Ascending aorta (tissue), 2 donors: ENCODE data around the gene ITPK1. TPM values are rescaled to one million over a fixed set of nuclear protein-coding genes. Genes with fewer than 3 reads are reported as not detected.
"Not testable (repeated sequence)": the region's sequence is repeated elsewhere in the genome, so short reads cannot be mapped to it uniquely, and the experiment has no call there.

Source experiments
- DNase-seq, 2 donors: peaks; one replicate each; pipeline ENCODE4 v3.0.0-alpha.2; 2019; ENCODE audit warnings: low spot score in 2 of 2
- H3K27ac ChIP-seq, 2 donors: fragments of 200-600 bp; sonication (generic); one replicate each; pipeline ENCODE4 v1.5.1; 2016 to 2017; ENCODE audit warnings: mild to moderate bottlenecking in 1 of 2
- H3K27me3 ChIP-seq: fragments of 200-600 bp; sonication (generic); one replicate; pipeline ENCODE4 v1.5.1; 2017
- H3K36me3 ChIP-seq, 2 donors: fragments of 200-600 bp; sonication (generic); one replicate each; pipeline ENCODE4 v1.5.1; 2016
- H3K4me1 ChIP-seq, 2 donors: fragments of 200-600 bp; sonication (generic); one replicate each; pipeline ENCODE4 v1.5.1; 2016 to 2017; ENCODE audit warnings: mild to moderate bottlenecking in 1 of 2
- H3K4me3 ChIP-seq, 2 donors: fragments of 200-600 bp; sonication (generic); one replicate each; pipeline ENCODE4 v1.5.1; 2016 to 2017; ENCODE audit warnings: mild to moderate bottlenecking in 1 of 2
- H3K9me3 ChIP-seq, 2 donors: fragments of 200-600 bp; sonication (generic); one replicate each; pipeline ENCODE4 v1.5.1; 2016
- intact Hi-C: fragments of 100-400 bp; cut with DNase I; formaldehyde crosslinking; loops from one replicate; pipeline ENCODE4 v1.15.1; 2023
- total RNA-seq: library from RNA; depleted of rRNA; stranded (reverse); fragments of >200 nt; gene quantifications from one replicate; pipeline ENCODE4 v1.1.0, GENCODE V29; 2016
- TF ChIP-seq, protein P1 (sequence below), 3 experiments: fragments of 200-600 bp in 2 of 3; fragments of 450-650 bp in 1 of 3; sonication (generic) in 2 of 3; IDR thresholded peaks; one replicate each; pipeline ENCODE4 v1.5.1; 2016 to 2019; ENCODE audit warnings: antibody characterized with exemption in 3 of 3, mild to moderate bottlenecking in 1 of 3, moderate library complexity in 1 of 3

The ITPK1 gene
- total RNA-seq, 1 donor from 2014 or later: 85.3 TPM

DNA sequence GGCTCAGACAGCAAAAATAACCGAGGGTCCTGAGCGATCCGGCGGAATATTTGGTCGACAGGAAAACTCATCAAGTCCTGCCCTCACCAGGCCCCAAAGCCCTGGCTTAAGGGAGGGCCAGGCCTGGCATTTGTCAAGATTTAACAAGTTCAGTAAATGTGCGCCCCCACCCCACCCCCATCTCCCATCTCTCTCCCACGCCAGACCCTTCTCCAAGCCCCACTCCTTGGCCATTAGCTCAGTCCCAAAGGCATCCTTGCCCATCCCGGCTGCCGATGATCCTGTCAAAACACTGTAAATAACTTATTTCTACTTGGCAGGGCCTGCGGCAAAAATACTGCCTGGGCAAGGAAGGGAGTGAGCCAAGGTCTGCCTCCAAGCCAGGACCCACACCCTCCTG, 52.8 kb downstream of the ITPK1 start:
- TF ChIP-seq, protein P1, sequence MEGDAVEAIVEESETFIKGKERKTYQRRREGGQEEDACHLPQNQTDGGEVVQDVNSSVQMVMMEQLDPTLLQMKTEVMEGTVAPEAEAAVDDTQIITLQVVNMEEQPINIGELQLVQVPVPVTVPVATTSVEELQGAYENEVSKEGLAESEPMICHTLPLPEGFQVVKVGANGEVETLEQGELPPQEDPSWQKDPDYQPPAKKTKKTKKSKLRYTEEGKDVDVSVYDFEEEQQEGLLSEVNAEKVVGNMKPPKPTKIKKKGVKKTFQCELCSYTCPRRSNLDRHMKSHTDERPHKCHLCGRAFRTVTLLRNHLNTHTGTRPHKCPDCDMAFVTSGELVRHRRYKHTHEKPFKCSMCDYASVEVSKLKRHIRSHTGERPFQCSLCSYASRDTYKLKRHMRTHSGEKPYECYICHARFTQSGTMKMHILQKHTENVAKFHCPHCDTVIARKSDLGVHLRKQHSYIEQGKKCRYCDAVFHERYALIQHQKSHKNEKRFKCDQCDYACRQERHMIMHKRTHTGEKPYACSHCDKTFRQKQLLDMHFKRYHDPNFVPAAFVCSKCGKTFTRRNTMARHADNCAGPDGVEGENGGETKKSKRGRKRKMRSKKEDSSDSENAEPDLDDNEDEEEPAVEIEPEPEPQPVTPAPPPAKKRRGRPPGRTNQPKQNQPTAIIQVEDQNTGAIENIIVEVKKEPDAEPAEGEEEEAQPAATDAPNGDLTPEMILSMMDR (IDR thresholded peaks at IDR 0.05): no peak
- DNase-seq: no peak
- Histone ChIP-seq H3K27me3 (no peaks in the 10 kb centered on the region), H3K4me3 (no peak overlapping the region), H3K36me3 (no peaks in the 10 kb centered on the region), H3K9me3 (no peaks in the 10 kb centered on the region), H3K27ac (peak overlapping the region; percentile 63 to 74), H3K4me1 (peaks cover 3 to 38% of the 10 kb centered on the region in 2 donors)
- intact Hi-C loops: no loop called here

DNA sequence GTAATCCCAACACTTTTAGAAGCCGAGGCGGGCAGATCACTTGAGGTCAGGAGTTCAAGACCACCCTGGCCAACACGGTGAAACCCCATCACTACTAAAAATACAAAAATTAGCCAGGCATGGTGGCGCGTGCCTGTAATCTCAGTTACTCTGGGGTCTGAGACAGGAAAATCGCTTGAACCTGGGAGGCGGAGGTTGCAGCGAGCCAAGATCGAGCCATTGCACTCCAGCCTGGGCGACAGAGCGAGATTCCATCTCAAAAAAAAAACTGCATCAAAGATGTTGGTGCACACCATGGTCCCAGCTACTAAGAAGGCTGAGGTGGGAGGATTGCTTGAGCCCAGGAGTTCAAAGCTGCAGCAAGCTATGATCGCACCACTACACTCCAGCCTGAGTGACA, 53.7 kb downstream of the ITPK1 start:
- peaks cover 7 to 43% of the 10 kb centered on the region in 2 donors for H3K4me1 ChIP-seq
- H3K27ac ChIP-seq, H3K4me3 ChIP-seq, H3K9me3 ChIP-seq, H3K27me3 ChIP-seq, DNase-seq, intact Hi-C loops, H3K36me3 ChIP-seq: not testable (repeated sequence)

DNA sequence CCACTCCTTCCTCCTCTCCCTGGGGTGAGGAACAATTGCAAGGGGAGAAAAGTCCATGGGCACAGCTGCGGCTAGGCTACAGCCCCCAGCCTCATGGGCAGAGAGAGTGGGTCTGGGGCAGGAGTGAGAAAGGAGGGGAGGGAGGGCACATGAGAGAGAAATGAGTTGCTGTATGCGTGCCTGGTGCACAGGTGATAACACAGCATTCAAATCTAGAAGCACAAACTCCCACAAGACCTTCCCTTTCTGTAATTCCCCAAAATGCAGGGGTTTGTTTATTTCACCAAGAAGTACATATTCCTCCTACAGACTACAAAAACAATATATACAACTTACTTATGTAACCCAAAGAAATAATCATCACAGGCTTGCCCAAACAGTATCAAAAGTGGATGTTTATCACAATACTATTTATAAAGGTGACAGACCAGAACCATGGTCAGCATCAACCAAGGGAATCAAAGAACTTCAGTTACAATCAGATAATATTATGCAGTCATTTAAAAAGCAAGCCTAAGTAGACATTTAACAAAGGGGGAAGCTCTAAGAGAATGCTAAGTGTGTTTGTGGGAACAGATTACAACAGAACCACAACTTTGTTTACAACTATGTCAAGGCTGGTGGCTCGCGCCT, 54.2 kb downstream of the ITPK1 start:
- TF ChIP-seq, protein P1 (IDR thresholded peaks at IDR 0.05): no peak
- Histone ChIP-seq H3K36me3 (no peaks in the 10 kb centered on the region), H3K27me3 (no peaks in the 10 kb centered on the region), H3K9me3 (no peaks in the 10 kb centered on the region), H3K27ac (no peak overlapping the region), H3K4me1 (peaks cover 12 to 45% of the 10 kb centered on the region in 2 donors), H3K4me3 (no peak overlapping the region)
- no peak for DNase-seq
- intact Hi-C loops: no loop called here

DNA sequence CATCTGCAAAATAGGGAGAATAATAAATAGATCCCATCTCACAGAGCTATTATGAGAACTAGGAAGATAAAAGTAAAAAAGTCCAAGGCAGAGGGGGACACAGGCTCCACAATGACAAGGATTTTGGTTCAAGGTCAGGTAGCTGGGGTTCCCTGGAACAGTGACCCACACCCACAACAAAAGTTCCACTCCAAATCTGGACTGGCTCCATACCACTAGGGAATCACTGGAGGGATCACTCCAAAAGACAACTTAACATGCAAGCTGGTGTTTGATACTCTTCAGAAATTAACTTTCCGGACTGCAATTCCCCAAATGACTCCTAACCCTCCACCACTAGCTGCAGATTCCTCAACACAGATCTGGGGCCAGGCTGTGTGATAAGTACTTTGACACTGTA, 54.9 kb downstream of the ITPK1 start:
- Histone ChIP-seq H3K36me3 (no peaks in the 10 kb centered on the region), H3K4me1 (peaks cover 18 to 48% of the 10 kb centered on the region in 2 donors), H3K4me3 (no peak overlapping the region), H3K9me3 (no peaks in the 10 kb centered on the region), H3K27ac (no peak overlapping the region), H3K27me3 (no peaks in the 10 kb centered on the region)
- intact Hi-C loops: no loop called here
- TF ChIP-seq, protein P1 (IDR thresholded peaks at IDR 0.05): no peak
- DNase-seq: no peak

DNA sequence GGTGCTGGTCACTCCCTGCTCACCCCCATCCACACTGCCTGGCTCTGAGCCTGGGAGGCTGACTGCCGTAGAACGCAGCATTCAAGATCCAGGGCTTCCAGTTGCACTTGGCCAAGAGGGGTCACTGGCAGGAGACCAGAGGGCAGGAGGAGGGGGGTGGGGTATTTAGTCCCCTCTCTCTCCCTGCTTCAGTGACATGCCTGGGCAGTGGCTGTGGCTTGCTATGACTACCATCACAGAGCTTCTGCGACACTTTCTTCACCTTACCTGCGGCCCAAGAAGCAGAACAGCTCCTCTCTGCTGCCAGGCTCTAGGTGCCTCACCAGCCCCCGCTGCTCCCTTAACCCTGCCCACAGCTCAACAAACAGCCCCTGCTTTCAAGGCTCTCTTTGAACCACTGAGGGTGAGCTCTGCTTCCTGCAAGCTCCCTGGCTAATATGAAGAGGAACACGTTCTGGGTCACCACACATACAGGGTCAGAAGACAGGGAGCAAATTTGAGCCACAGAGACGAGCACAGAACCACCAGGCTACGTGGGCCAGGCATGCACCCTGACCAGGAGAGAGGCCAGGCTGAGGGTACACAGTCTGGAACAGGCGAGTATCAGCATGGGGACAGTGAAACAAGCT, 55.7 kb downstream of the ITPK1 start:
- intact Hi-C loops: no loop called here
- Histone ChIP-seq H3K36me3 (no peaks in the 10 kb centered on the region), H3K4me1 (peaks cover 15 to 47% of the 10 kb centered on the region in 2 donors), H3K4me3 (no peak overlapping the region), H3K27me3 (no peaks in the 10 kb centered on the region), H3K27ac (no peak overlapping the region), H3K9me3 (no peaks in the 10 kb centered on the region)
- no peak for DNase-seq
- TF ChIP-seq, protein P1 (IDR thresholded peaks at IDR 0.05): no peak

DNA sequence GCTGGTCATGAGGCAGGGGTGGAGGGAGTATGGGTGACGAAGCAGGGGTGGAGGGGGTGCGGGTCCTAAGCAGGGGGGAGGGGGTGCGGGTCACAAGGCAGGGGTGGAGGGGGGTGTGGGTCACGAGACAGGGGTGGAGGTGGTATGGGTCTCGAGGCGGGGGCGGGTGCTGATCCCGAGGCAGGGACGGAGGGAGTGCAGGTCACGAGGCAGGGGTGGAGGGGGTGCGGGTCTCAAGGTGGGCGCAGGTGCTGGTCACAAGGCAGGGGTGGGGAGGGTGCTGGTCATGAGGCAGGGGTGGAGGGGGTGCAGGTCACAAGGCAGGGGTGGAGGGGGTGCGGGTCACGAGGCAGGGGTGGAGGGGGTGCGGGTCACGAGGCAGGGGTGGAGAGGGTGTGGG, 56.5 kb downstream of the ITPK1 start:
- DNase-seq: no peak
- Histone ChIP-seq H3K27me3 (no peaks in the 10 kb centered on the region), H3K27ac (no peak overlapping the region), H3K36me3 (no peaks in the 10 kb centered on the region), H3K9me3 (no peaks in the 10 kb centered on the region), H3K4me3 (no peak overlapping the region), H3K4me1 (peaks cover 15 to 39% of the 10 kb centered on the region in 2 donors)
- TF ChIP-seq, protein P1 (IDR thresholded peaks at IDR 0.05): no peak
- intact Hi-C loops: no loop called here
